Endothelial cell of umbilical vein (primary cell): ENCODE data around the gene ACMSD. TPM values are rescaled to one million over a fixed set of nuclear protein-coding genes. Genes with fewer than 3 reads are reported as not detected.
"Not testable (repeated sequence)": the region's sequence is repeated elsewhere in the genome, so short reads cannot be mapped to it uniquely, and the experiment has no call there.

Experiments used
- BruUV-seq: library from RNA; stranded (reverse); fragments of 400-500 nt; replicated peaks from 2 replicates; lab custom pipeline; 2021; lab: Mats Ljungman, UMichigan
- CTCF ChIA-PET: fragments of 300-600, 350-600 bp; sonication (Branson Sonifier 250); formaldehyde crosslinking; loops from one replicate; lab custom pipeline; 2021; ENCODE audit warnings: antibody characterized with exemption, inconsistent platforms; lab: Charles Lee
- POLR2A ChIA-PET: fragments of 300-600, 350-600 bp; sonication (Branson Sonifier 250); formaldehyde crosslinking; loops from one replicate; lab custom pipeline; 2021; ENCODE audit warnings: antibody characterized with exemption, inconsistent platforms; lab: Charles Lee
- DNase-seq: peaks from one replicate; pipeline ENCODE4 v3.0.0-alpha.2; 2011; ENCODE audit warnings: low read depth, low spot score
- FAIRE-seq: peaks from 2 replicates; lab custom pipeline; 2011; peaks lifted over from hg19 to GRCh38; lab: Jason Lieb, UNC
- H2AFZ ChIP-seq: 2 replicates; pipeline ENCODE4 v1.6.0; 2012; ENCODE audit warnings: low read depth, low read length, control low read depth, inconsistent platforms
- H3K27ac ChIP-seq: 2 replicates; pipeline ENCODE4 v1.5.1; 2011; ENCODE audit warnings: low read depth, mild to moderate bottlenecking, control low read depth, low read length, moderate library complexity; ENCODE audit not compliant: insufficient read depth
- H3K27me3 ChIP-seq, 2 experiments: 2 replicates each; pipeline versions ENCODE4 v1.6.0 to v1.6.1; 2011; ENCODE audit warnings: low read length in 2 of 2, mixed read lengths in 1 of 2; ENCODE audit not compliant: control insufficient read depth in 2 of 2, insufficient read depth in 2 of 2
- H3K36me3 ChIP-seq, 2 experiments: 2 replicates in 1 of 2; 3 replicates in 1 of 2; pipeline ENCODE4 v1.5.1; 2011; ENCODE audit warnings: low read length in 2 of 2, mild to moderate bottlenecking in 1 of 2, moderate library complexity in 1 of 2; ENCODE audit not compliant: control insufficient read depth in 2 of 2, insufficient read depth in 2 of 2; ENCODE audit errors: extremely low read depth in 1 of 2
- H3K4me1 ChIP-seq: 3 replicates; pipeline ENCODE4 v1.5.1; 2011; ENCODE audit warnings: mild to moderate bottlenecking, low read length; ENCODE audit not compliant: control insufficient read depth, insufficient read depth; ENCODE audit errors: extremely low read depth
- H3K4me2 ChIP-seq: 2 replicates; pipeline ENCODE4 v1.6.1; 2011; ENCODE audit warnings: low read length, control low read depth, mixed read lengths; ENCODE audit not compliant: insufficient read depth
- H3K4me3 ChIP-seq, 3 experiments: fragments of 200-600 bp in 1 of 3; sonication (generic), shearing (Covaris generic) in 1 of 3; replicated peaks in 1 of 3; 2 replicates each; pipeline ENCODE4 v1.5.1; 2011 to 2016; ENCODE audit warnings: control low read depth in 3 of 3, low read length in 3 of 3, mild to moderate bottlenecking in 2 of 3, inconsistent platforms in 1 of 3, low read depth in 1 of 3, moderate library complexity in 1 of 3; ENCODE audit not compliant: insufficient read depth in 1 of 3
- H3K79me2 ChIP-seq: 2 replicates; pipeline ENCODE4 v1.6.0; 2012; ENCODE audit warnings: low read length, inconsistent platforms; ENCODE audit not compliant: control insufficient read depth, insufficient read depth
- H3K9ac ChIP-seq: replicated peaks from 2 replicates; pipeline ENCODE3; 2011; ENCODE audit warnings: low read length, control low read depth; ENCODE audit not compliant: insufficient read depth; ENCODE audit errors: extremely low read depth
- H3K9me1 ChIP-seq: replicated peaks from 3 replicates; pipeline ENCODE4 v1.6.0; 2011; ENCODE audit warnings: mild to moderate bottlenecking, low read length; ENCODE audit not compliant: control insufficient read depth, insufficient read depth; ENCODE audit errors: extremely low read depth
- H3K9me3 ChIP-seq: replicated peaks from 2 replicates; pipeline ENCODE4 v1.5.1; 2012; ENCODE audit warnings: low read length, inconsistent platforms; ENCODE audit not compliant: control insufficient read depth, insufficient read depth
- H4K20me1 ChIP-seq: replicated peaks from 2 replicates; pipeline ENCODE3; 2011; ENCODE audit warnings: mild to moderate bottlenecking, low read length; ENCODE audit not compliant: control insufficient read depth, insufficient read depth; ENCODE audit errors: extremely low read depth
- EZH2 ChIP-seq: IDR thresholded peaks from 2 replicates; pipeline ENCODE4 v1.6.1; 2012; ENCODE audit warnings: borderline replicate concordance, low read depth, mild to moderate bottlenecking, moderate library complexity, low read length, inconsistent platforms; ENCODE audit not compliant: severe bottlenecking
- FOS ChIP-seq: IDR thresholded peaks from 2 replicates; pipeline ENCODE4 v1.6.1; 2011; ENCODE audit warnings: mild to moderate bottlenecking, low read length, moderate library complexity, borderline replicate concordance; ENCODE audit not compliant: insufficient read depth
- GATA2 ChIP-seq: IDR thresholded peaks from 2 replicates; pipeline ENCODE4 v1.7.0; 2011; ENCODE audit warnings: low read depth, mild to moderate bottlenecking, moderate library complexity, mixed read lengths, low read length; ENCODE audit not compliant: insufficient read length, insufficient read depth
- JUN ChIP-seq: IDR thresholded peaks from 2 replicates; pipeline ENCODE4 v1.6.1; 2011; ENCODE audit warnings: borderline replicate concordance, low read depth; ENCODE audit not compliant: insufficient read length, insufficient read depth
- MYC ChIP-seq: IDR thresholded peaks from one replicate; pipeline ENCODE4 v1.6.1; 2011; ENCODE audit warnings: mild to moderate bottlenecking, low read depth, low read length
- POLR2A ChIP-seq: IDR thresholded peaks from 2 replicates; pipeline ENCODE4 v1.6.1; 2012; ENCODE audit warnings: low read depth, mild to moderate bottlenecking, control low read depth, low read length
- POLR2AphosphoS5 ChIP-seq: IDR thresholded peaks from 2 replicates; pipeline ENCODE4 v1.6.1; 2012; ENCODE audit warnings: low read depth, mild to moderate bottlenecking, control low read depth, low read length, moderate library complexity; ENCODE audit not compliant: insufficient read depth
- dilution Hi-C: fragments of 300-500 bp; cut with MboI; formaldehyde crosslinking; loops from one replicate; pipeline ENCODE4 v1.15.0; 2019; ENCODE audit warnings: low sequenced_read_pairs; ENCODE audit not compliant: extremely low pct_ligation_motif_present
- intact Hi-C: fragments of 100-400 bp; cut with micrococcal nuclease; formaldehyde crosslinking; loops from one replicate; pipeline ENCODE4 v1.10.0; 2022
- polyA plus RNA-seq, 4 experiments: library from polyadenylated mRNA; depleted of rRNA in 3 of 4; stranded (reverse) in 3 of 4; unstranded in 1 of 4; fragments of >200 nt; gene quantifications; 2 replicates each; pipeline versions ENCODE4 v1.2.1 to v1.2.3, GENCODE V29; 2011 to 2012; ENCODE audit warnings: missing spikeins in 1 of 4
- total RNA-seq: library from RNA; stranded (reverse); gene quantifications from 2 replicates; pipeline ENCODE4 v1.2.3, GENCODE V29; 2021
- TF ChIP-seq, protein P1 (sequence below): IDR thresholded peaks from 2 replicates; pipeline ENCODE4 v1.6.1; 2011; ENCODE audit not compliant: insufficient read depth, insufficient read length
- TF ChIP-seq, protein P2 (sequence below), 2 donors: IDR thresholded peaks; 1 replicate in 1 of 2; 2 replicates in 1 of 2; pipeline ENCODE4 v1.5.1; 2011; ENCODE audit warnings: low read length in 2 of 2, mild to moderate bottlenecking in 2 of 2, moderate library complexity in 2 of 2, control low read depth in 1 of 2, inconsistent platforms in 1 of 2, low read depth in 1 of 2; ENCODE audit not compliant: insufficient read depth in 1 of 2; ENCODE audit errors: extremely low read depth in 1 of 2

Gene ACMSD
- total and polyA plus RNA-seq, 2 donors (not counting 3 experiments of a cell fraction or from before 2014, with no cell fraction given), result not detected

DNA sequence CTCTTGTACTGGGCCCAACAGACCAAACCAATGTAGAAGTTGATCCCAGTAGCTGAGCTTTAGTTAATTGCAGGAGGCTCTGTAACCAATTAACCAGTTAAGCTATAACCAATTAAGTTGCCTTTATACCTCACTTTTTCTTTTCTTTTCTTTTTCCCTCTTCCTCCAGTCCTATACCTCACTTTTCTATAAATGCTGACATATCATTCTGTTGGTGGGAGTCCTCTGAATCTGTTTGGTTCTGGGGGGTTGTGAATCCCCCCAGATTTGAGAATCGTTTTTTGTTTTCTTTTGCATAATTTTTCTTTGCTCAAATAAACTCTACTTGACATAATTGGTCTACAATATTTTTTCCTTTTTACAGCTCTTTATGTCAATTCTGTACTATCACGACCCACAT lies 38.1 kb upstream of the ACMSD start:
- Histone ChIP-seq H2AFZ (no peak overlapping the region), H3K9ac (no peak overlapping the region), H3K79me2 (no peaks in the 10 kb centered on the region), H4K20me1 (no peaks in the 10 kb centered on the region), H3K9me3 (no peaks in the 10 kb centered on the region), H3K4me2 (no peak overlapping the region), H3K27ac (no peak overlapping the region), H3K4me3 (no peak overlapping the region), H3K9me1 (no peaks in the 10 kb centered on the region), H3K4me1 (no peaks in the 10 kb centered on the region), H3K27me3 (no peaks in the 10 kb centered on the region), H3K36me3 (no peaks in the 10 kb centered on the region)
- intact Hi-C loops (no loop called here), dilution Hi-C loops (no loop called here)
- DNase-seq, result no peak
- no TSS peak for BruUV-seq
- ChIA-PET CTCF (no interaction called here), POLR2A (no interaction called here)
- no peak for FAIRE-seq
- TF ChIP-seq POLR2A (no peak), EZH2 (no peak), MYC (no peak), JUN (no peak), POLR2AphosphoS5 (no peak), FOS (no peak), GATA2 (no peak)
- TF ChIP-seq, protein P1, sequence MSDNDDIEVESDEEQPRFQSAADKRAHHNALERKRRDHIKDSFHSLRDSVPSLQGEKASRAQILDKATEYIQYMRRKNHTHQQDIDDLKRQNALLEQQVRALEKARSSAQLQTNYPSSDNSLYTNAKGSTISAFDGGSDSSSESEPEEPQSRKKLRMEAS, result no peak
- TF ChIP-seq, protein P2, sequence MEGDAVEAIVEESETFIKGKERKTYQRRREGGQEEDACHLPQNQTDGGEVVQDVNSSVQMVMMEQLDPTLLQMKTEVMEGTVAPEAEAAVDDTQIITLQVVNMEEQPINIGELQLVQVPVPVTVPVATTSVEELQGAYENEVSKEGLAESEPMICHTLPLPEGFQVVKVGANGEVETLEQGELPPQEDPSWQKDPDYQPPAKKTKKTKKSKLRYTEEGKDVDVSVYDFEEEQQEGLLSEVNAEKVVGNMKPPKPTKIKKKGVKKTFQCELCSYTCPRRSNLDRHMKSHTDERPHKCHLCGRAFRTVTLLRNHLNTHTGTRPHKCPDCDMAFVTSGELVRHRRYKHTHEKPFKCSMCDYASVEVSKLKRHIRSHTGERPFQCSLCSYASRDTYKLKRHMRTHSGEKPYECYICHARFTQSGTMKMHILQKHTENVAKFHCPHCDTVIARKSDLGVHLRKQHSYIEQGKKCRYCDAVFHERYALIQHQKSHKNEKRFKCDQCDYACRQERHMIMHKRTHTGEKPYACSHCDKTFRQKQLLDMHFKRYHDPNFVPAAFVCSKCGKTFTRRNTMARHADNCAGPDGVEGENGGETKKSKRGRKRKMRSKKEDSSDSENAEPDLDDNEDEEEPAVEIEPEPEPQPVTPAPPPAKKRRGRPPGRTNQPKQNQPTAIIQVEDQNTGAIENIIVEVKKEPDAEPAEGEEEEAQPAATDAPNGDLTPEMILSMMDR (IDR thresholded peaks at IDR 0.05; ENCODE audit: extremely low read depth in 1 of 2, insufficient read depth in 1 of 2, low read depth in 1 of 2, low read length in 2 of 2), result no peak

DNA sequence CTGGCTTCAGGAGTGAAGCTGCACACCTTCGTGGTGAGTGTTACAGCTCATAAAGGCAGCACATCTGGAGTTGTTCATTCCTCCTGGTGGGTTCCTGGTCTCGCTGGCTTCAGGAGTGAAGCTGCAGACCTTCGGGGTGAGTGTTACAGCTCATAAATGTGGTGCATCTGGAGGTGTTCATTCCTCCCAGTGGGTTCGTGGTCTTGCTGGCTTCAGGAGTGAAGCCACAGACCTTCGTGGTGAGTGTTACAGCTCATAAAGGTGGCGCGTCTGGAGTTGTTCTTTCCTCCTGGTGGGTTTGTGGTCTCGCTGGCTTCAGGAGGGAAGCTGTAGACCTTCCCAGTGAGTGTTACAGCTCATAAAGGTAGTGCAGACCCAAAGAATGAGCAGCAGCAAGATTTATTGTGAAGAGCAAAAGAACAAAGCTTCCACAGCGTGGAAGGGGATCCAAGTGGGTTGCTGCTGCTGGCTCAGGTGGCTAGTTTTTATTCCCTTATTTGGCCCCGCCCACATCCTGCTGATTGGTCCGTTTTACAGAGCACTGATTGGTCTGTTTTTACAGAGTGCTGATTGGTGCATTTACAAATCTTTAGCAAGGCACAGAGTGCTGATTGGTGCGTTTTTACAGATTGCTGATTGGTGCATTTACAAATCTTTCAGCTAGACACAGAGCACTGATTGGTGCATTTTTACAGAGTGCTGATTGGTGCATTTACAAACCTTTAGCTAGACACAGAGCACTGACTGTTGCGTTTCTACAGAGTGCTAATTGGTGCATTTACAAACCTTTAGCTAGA lies 34.6 kb upstream of the ACMSD start:
- H3K36me3 ChIP-seq, H3K9me3 ChIP-seq, H3K4me1 ChIP-seq, H2AFZ ChIP-seq, intact Hi-C loops, H3K27me3 ChIP-seq, DNase-seq, BruUV-seq, H3K9me1 ChIP-seq, H3K4me3 ChIP-seq, FAIRE-seq, H3K79me2 ChIP-seq, H3K4me2 ChIP-seq, H3K9ac ChIP-seq, H3K27ac ChIP-seq, POLR2A ChIA-PET, H4K20me1 ChIP-seq, dilution Hi-C loops: not testable (repeated sequence)
- CTCF ChIA-PET, result interaction anchor here (0.7 to 1.3 kb wide), 2 partner anchors 64 to 66 kb away, joined by 3 read pairs; no protein-coding TSS in a partner anchor
